Heart left ventricle (tissue), 16 donors: ENCODE data around the gene NECTIN4. TPM values are rescaled to one million over a fixed set of nuclear protein-coding genes. Genes with fewer than 3 reads are reported as not detected.

Experiments
- ATAC-seq, 4 donors: fragments of 200-7000 bp; cut with Tn5 transposase; one replicate each; pipeline ENCODE4 v1.9.1; 2020 to 2022; ENCODE audit warnings: moderate library complexity in 4 of 4, mild to moderate bottlenecking in 3 of 4, moderate number of reproducible peaks in 1 of 4
- DNase-seq, 5 donors: peaks; one replicate each; pipeline ENCODE4 v3.0.0-alpha.2; 2020
- H3K27ac ChIP-seq, 12 donors: fragments of 200-600 bp; sonication (generic) in 4 of 12; one replicate each; pipeline versions ENCODE4 v1.5.0 to v1.8.0; 2016 to 2022; ENCODE audit warnings: mild to moderate bottlenecking in 2 of 12
- H3K27me3 ChIP-seq, 9 donors: fragments of 200-600 bp; sonication (generic) in 2 of 9; one replicate each; pipeline versions ENCODE4 v1.5.1 to v1.8.0; 2016 to 2022; ENCODE audit warnings: mild to moderate bottlenecking in 3 of 9
- H3K36me3 ChIP-seq, 9 donors: fragments of 200-600 bp; sonication (generic) in 2 of 9; one replicate each; pipeline versions ENCODE4 v1.5.0 to v1.8.0; 2018 to 2022; ENCODE audit warnings: mild to moderate bottlenecking in 2 of 9
- H3K4me1 ChIP-seq, 12 donors: fragments of 200-600 bp; sonication (generic) in 4 of 12; one replicate each; pipeline versions ENCODE4 v1.5.0 to v1.8.0; 2016 to 2022; ENCODE audit warnings: mild to moderate bottlenecking in 3 of 12
- H3K4me3 ChIP-seq, 12 donors: fragments of 200-600 bp; sonication (generic) in 4 of 12; one replicate each; pipeline versions ENCODE4 v1.5.0 to v1.8.0; 2017 to 2022; ENCODE audit warnings: mild to moderate bottlenecking in 9 of 12, moderate library complexity in 4 of 12
- H3K9me3 ChIP-seq, 12 donors: fragments of 200-600 bp; sonication (generic) in 4 of 12; one replicate each; pipeline versions ENCODE4 v1.5.0 to v1.8.0; 2016 to 2022; ENCODE audit warnings: mild to moderate bottlenecking in 1 of 12
- CTCF ChIP-seq, 12 donors: fragments of 200-600 bp; sonication (generic) in 4 of 12; IDR thresholded peaks; one replicate each; pipeline versions ENCODE4 v1.5.0 to v1.8.0; 2018 to 2022; ENCODE audit warnings: antibody characterized with exemption in 12 of 12, mild to moderate bottlenecking in 5 of 12
- POLR2A ChIP-seq, 2 donors: fragments of 450-650 bp; IDR thresholded peaks; one replicate each; pipeline ENCODE4 v1.6.1; 2017; ENCODE audit warnings: antibody characterized with exemption in 2 of 2, mild to moderate bottlenecking in 2 of 2, moderate library complexity in 2 of 2
- WGBS, 4 donors: extraction: QIAGEN DNeasy Blood & Tissue Kit in 2 of 4; methylation state at CpG; one replicate each; pipeline versions ENCODE4 v1.1.5 to v1.1.7; 2013 to 2018; 5-methylcytosine and 5-hydroxymethylcytosine counted together
- intact Hi-C, 10 donors: fragments of 100-400 bp; cut with DNase I; formaldehyde crosslinking; loops; one replicate each; pipeline versions ENCODE4 v1.11.1 to v1.14.2; 2022
- polyA plus RNA-seq, 2 donors: library from polyadenylated mRNA; stranded (reverse); fragments of 200-250 nt; gene quantifications; one replicate each; pipeline ENCODE4 v1.2.3, GENCODE V29; 2013
- total RNA-seq, 9 donors: library from RNA; depleted of rRNA in 2 of 9; stranded (reverse); fragments of >200 nt in 2 of 9; fragmentation: NEBNext Ultra II Directional in 3 of 9; extraction: Animal tissue kit (Norgen Biotek cat#: 25700) in 3 of 9; gene quantifications; one replicate each; pipeline versions ENCODE4 v1.1.0 to v1.2.4, GENCODE V29; 2016 to 2023
- donor health status: ischemic (EF 13 %, LVEDD 7.1; RV severe dilation, severe dysfunction).
- donor health status: healthy with polysubstance abuse.
- donor health status: DM: no; HTN: yes; CAD: no.
- donor health status: DM: no; HTN: no; CAD: no.
- donor health status: ischemic (EF 25% LVEDD 6.9; RV normal size, moderate dysfunction).
- donor health status: ischemic (EF 25% LVEDD 5.7; RV mildly dilated, moderate dysfunction).
- donor health status: healthy.
- donor health status: DM: yes; HTN: yes; CAD: no.
- donor health status: ischemic (EF 35%, LVEDD 5.7; RV mildly dilated, moderate dysfunction).
- donor health status: nonischemic (EF 11% LVEDD 7.7; RV severe dilation, severe dysfunction).
- donor health status: DM: yes; HTN: yes; CAD: no.
- donor health status: PGD.
- donor health status: ischemic (EF 29% LVEDD 5.4; RV normal size, mild dysfunction).
- donor health status: nonischemic (EF 23%, LVEDD 6.1; RV moderate dilation, normal function).

NECTIN4 gene
- total and polyA plus RNA-seq, 11 donors, result 0.03 to 0.53 (median 0.07) TPM; not detected in 8

GRCh38 chr1:161084597-161084988 lies 4.8 kb downstream of the NECTIN4 start:
- ATAC-seq (no peak), DNase-seq (no peak)
- no peak overlapping the region for H3K27ac ChIP-seq
- intact Hi-C loops, result no loop called here
- TF ChIP-seq CTCF (IDR thresholded peaks at IDR 0.05), result no peak
- no peak for TF ChIP-seq POLR2A (IDR thresholded peaks at IDR 0.05)
- no peak overlapping the region for H3K4me3 ChIP-seq
- H3K36me3 ChIP-seq, result no peaks in the 10 kb centered on the region
- peaks cover 0 to 16% (median 0%) of the 10 kb centered on the region in 12 donors for H3K4me1 ChIP-seq
- WGBS, 4 donors, result 83 to 95% (median 88%) methylated on average over 1 of the region's 1 CpG
- no peaks in the 10 kb centered on the region for H3K9me3 ChIP-seq
- H3K27me3 ChIP-seq, result peaks cover 0 to 3% (median 0%) of the 10 kb centered on the region in 9 donors

DNA sequence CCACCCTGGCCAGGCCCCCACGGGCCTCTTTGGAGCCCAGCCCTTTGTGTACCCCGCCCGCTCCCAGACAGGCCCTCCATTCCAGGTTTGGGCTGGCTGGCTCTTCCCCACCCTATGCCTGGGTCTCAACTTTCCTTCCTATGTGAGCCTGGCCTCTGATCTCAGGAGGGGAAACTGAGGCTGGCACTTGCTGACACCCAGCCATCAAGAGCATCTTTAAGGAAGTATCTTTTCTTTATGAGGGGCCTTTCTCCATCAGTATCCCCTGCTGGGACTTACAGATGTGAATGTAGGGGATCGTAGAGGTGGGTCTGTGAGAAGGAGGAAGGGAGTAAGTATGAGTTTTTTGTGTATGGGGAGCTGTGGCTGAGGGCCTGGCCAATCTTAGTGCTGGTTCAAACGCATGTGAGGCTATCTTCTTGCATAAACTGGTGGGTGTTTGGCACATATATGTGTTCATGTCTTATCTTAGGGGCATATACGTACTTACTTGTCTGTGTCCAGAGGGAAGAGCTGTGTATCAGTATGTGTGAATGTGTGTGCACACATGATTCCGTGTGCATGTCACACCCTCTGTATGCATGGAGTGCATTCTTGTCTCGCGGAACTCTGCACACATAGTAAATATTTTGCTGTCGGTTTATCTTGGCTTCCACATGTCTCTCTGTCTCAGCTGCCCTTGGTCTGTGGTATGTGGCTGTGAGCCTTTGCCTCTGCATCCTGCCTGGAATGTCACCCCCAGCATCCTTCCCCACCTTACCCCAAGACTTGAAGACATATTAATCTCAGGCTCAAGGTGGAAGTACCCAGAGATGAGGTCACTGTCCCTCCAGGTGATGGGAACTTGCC lies 5.4 kb downstream of the NECTIN4 start:
- ATAC-seq (no peak), DNase-seq (no peak)
- 69 to 83% (median 78%) methylated on average over 10 of the region's 10 CpGs for WGBS, 4 donors
- H3K9me3 ChIP-seq, result no peaks in the 10 kb centered on the region
- peaks cover 0 to 5% (median 0%) of the 10 kb centered on the region in 9 donors for H3K27me3 ChIP-seq
- H3K4me3 ChIP-seq, result no peak overlapping the region
- peaks cover 0 to 16% (median 0%) of the 10 kb centered on the region in 12 donors for H3K4me1 ChIP-seq
- no peaks in the 10 kb centered on the region for H3K36me3 ChIP-seq
- intact Hi-C loops, result no loop called here
- peak overlapping the region in 1 of 12 donors; percentile 34 for H3K27ac ChIP-seq
- TF ChIP-seq POLR2A (IDR thresholded peaks at IDR 0.05) (no peak), CTCF (IDR thresholded peaks at IDR 0.05) (no peak)

DNA sequence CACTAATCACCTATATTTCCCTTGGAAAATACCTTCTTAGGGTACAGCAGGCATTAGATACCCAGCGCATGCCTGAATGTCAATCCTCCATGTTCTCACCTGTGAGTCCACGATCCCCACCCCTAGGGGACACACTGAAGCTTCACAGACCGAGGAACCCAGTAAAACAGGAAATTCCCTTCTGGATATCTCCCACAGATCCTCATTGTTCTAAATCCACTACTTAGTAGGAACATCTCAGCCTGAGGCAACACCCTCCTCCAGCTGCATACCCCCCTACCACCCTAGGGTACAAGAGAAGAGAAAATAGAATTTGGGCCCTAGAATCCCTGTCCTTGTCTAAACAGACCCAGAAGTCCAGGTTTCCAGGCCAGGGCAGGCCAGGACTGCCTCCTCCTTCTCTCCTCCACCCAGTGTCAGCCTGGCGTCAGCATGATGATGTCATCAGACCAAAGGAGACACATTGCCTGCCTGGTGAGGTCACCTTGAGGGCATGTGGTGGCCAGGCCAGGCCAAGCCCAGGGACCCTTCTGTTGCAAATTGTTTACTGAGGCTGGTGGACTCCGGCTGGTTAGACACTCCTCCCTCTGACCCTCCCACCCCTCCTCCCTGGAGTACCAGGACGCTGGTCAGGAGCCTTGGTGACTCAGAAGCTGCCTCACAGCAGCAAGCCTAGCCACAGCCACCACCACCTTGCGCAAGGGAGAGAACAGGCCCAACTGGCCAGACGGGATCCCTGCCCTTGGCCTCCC lies 6.2 kb downstream of the NECTIN4 start:
- peak overlapping the region in 1 of 12 donors; percentile 34 for H3K27ac ChIP-seq

More for the DNA sequence above, 6.2 kb downstream of the NECTIN4 start:
- peak in 3 of 5 donors; percentile 79 to 85 (median 81) for DNase-seq
- Histone ChIP-seq H3K4me1 (peaks cover 0 to 16% (median 0%) of the 10 kb centered on the region in 12 donors), H3K36me3 (no peaks in the 10 kb centered on the region), H3K9me3 (no peaks in the 10 kb centered on the region), H3K27me3 (peaks cover 0 to 5% (median 0%) of the 10 kb centered on the region in 9 donors), H3K4me3 (no peak overlapping the region)
- no peak for TF ChIP-seq POLR2A (IDR thresholded peaks at IDR 0.05)
- TF ChIP-seq CTCF (IDR thresholded peaks at IDR 0.05), result no peak
- intact Hi-C loops, result no loop called here
- peak; percentile 52 to 94 (median 84) for ATAC-seq
- WGBS, 4 donors, result 56 to 67% (median 62%) methylated on average over 4 to 8 of the region's 8 CpGs
